ENCODE data around the gene COG4.

- TF ChIP-seq TAF1 (IDR thresholded peaks at IDR 0.05; ENCODE audit: borderline replicate concordance, insufficient read depth, low read length) (no peak), REST (IDR thresholded peaks at IDR 0.05; ENCODE audit: insufficient read depth in 1 of 2, low read depth in 2 of 2, low read length in 2 of 2) (no peak), POLR2AphosphoS5 (IDR thresholded peaks at IDR 0.05; ENCODE audit: low read depth, low read length) (no peak), SIN3A (IDR thresholded peaks at IDR 0.05; ENCODE audit: borderline replicate concordance, insufficient read depth, low read length) (no peak)
These were observed 38.3 kb upstream of the COG4 start for GRCh38 chr16:70561623-70562022.
